22Rv1 (cell line): ENCODE measurements around the gene PREX1.

ENCODE experiments used
- ZFX ChIP-seq: fragments of 450-650 bp; IDR thresholded peaks from 2 replicates; pipeline ENCODE4 v1.6.1; 2017; ENCODE audit warnings: antibody characterized with exemption, borderline replicate concordance
- TF ChIP-seq, protein P1 (sequence below): fragments of 450-650 bp; IDR thresholded peaks from 2 replicates; pipeline ENCODE4 v1.5.1; 2017; ENCODE audit warnings: mild to moderate bottlenecking

DNA sequence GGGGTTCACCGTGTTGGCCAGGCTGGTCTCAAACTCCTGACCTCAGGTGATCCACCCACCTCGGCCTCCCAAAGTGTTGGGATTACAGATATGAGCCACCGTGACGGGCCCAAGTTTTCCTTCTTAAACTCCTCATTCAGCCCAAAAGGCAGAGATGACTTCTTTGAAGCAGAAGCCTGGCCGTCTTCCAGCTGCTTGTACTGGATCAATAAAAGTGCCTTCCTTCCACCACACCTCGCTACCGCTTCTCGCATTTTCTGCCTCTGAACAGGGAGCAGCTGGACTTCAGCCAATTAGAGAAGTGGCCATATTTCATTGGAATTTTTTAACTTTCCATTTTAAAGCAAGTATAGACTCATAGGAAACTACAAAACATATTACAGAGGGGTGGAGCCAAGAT lies 241.1 kb downstream of the PREX1 start:
- TF ChIP-seq, protein P1, sequence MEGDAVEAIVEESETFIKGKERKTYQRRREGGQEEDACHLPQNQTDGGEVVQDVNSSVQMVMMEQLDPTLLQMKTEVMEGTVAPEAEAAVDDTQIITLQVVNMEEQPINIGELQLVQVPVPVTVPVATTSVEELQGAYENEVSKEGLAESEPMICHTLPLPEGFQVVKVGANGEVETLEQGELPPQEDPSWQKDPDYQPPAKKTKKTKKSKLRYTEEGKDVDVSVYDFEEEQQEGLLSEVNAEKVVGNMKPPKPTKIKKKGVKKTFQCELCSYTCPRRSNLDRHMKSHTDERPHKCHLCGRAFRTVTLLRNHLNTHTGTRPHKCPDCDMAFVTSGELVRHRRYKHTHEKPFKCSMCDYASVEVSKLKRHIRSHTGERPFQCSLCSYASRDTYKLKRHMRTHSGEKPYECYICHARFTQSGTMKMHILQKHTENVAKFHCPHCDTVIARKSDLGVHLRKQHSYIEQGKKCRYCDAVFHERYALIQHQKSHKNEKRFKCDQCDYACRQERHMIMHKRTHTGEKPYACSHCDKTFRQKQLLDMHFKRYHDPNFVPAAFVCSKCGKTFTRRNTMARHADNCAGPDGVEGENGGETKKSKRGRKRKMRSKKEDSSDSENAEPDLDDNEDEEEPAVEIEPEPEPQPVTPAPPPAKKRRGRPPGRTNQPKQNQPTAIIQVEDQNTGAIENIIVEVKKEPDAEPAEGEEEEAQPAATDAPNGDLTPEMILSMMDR, result no peak
- no peak for TF ChIP-seq ZFX
